GM12878 (cell line): ENCODE data around the gene PSMC3IP. TPM values are rescaled to one million over a fixed set of nuclear protein-coding genes. Genes with fewer than 3 reads are reported as not detected.
A peak's percentile ranks its signal among the peaks of the same experiment; 100 is the strongest.

Source experiments
- ATAC-seq: fragments of 200-7000 bp; cut with Tn5 transposase; 3 replicates; pipeline ENCODE4 v1.9.1; 2020; ENCODE audit warnings: mild to moderate bottlenecking, moderate library complexity
- BruUV-seq: library from RNA; stranded (reverse); fragments of 400-500 nt; replicated peaks from 2 replicates; lab custom pipeline; 2021; lab: Mats Ljungman, UMichigan
- CTCF ChIA-PET: fragments of 300-600 bp; sonication (Branson Sonifier 250); formaldehyde crosslinking; extraction: SDS; loops from one replicate; lab custom pipeline; 2021; ENCODE audit warnings: inconsistent platforms; lab: Yijun Ruan, JAX
- POLR2A ChIA-PET: fragments of 350-600 bp; formaldehyde crosslinking; extraction: SDS; loops from one replicate; lab custom pipeline; 2021; ENCODE audit warnings: inconsistent platforms; lab: Charles Lee
- RAD21 ChIA-PET: fragments of 300-600 bp; sonication (Branson Sonifier 250); formaldehyde crosslinking; loops from one replicate; lab custom pipeline; 2023; ENCODE audit warnings: antibody characterized with exemption; ENCODE audit not compliant: unreplicated experiment; lab: Charles Lee
- SMC1A ChIA-PET: fragments of 300-600 bp; sonication (Branson Sonifier 250); formaldehyde crosslinking; loops from one replicate; lab custom pipeline; 2023; ENCODE audit not compliant: unreplicated experiment, uncharacterized antibody; lab: Charles Lee
- DNase-seq: peaks from one replicate; pipeline ENCODE4 v3.0.0-alpha.2; 2011; ENCODE audit warnings: low read depth, low spot score
- FAIRE-seq: peaks from 3 replicates; lab custom pipeline; 2011; peaks lifted over from hg19 to GRCh38; lab: Jason Lieb, UNC
- H2AFZ ChIP-seq: 2 replicates; pipeline ENCODE4 v1.6.0; 2011; ENCODE audit warnings: low read depth, low read length, control low read depth; ENCODE audit not compliant: control insufficient read depth
- H3K27ac ChIP-seq: 2 replicates; pipeline ENCODE4 v1.5.1; 2011; ENCODE audit warnings: control low read depth; ENCODE audit not compliant: control insufficient read depth, insufficient read depth
- H3K27me3 ChIP-seq, 2 experiments: replicated peaks in 1 of 2; 2 replicates each; pipeline versions ENCODE4 v1.6.0 to v1.6.1; 2011; ENCODE audit warnings: low read length in 1 of 2; ENCODE audit not compliant: control insufficient read depth in 2 of 2, insufficient read depth in 2 of 2
- H3K36me3 ChIP-seq, 2 experiments: 2 replicates each; pipeline ENCODE4 v1.5.1; 2011; ENCODE audit warnings: low read length in 1 of 2; ENCODE audit not compliant: control insufficient read depth in 2 of 2, insufficient read depth in 2 of 2
- H3K4me1 ChIP-seq: 2 replicates; pipeline ENCODE4 v1.6.1; 2011; ENCODE audit warnings: mild to moderate bottlenecking, low read length, moderate library complexity, mixed read lengths; ENCODE audit not compliant: control insufficient read depth, insufficient read depth
- H3K4me2 ChIP-seq: 2 replicates; pipeline ENCODE4 v1.6.0; 2011; ENCODE audit warnings: control low read depth; ENCODE audit not compliant: control insufficient read depth, insufficient read depth
- H3K4me3 ChIP-seq: fragments of 200-600 bp; sonication (generic); 2 replicates; pipeline ENCODE4 v1.5.1; 2016
- H3K79me2 ChIP-seq: 2 replicates; pipeline ENCODE4 v1.6.0; 2011; ENCODE audit warnings: low read length; ENCODE audit not compliant: control insufficient read depth, insufficient read depth
- H3K9ac ChIP-seq: 2 replicates; pipeline ENCODE4 v1.8.0; 2011; ENCODE audit warnings: low read length, control low read depth, mixed read lengths; ENCODE audit not compliant: control insufficient read depth, insufficient read depth
- H3K9me3 ChIP-seq: replicated peaks from 3 replicates; pipeline ENCODE4 v1.5.1; 2011; ENCODE audit warnings: mild to moderate bottlenecking, low read length; ENCODE audit not compliant: control insufficient read depth, insufficient read depth
- H4K20me1 ChIP-seq: 2 replicates; pipeline ENCODE4 v1.6.0; 2011; ENCODE audit not compliant: control insufficient read depth, insufficient read depth
- ATF7 ChIP-seq: fragments of 450-650 bp; IDR thresholded peaks from 2 replicates; pipeline ENCODE4 v1.6.1; 2016; ENCODE audit warnings: low read depth, mild to moderate bottlenecking
- KDM1A ChIP-seq: fragments of 200-600 bp; sonication (generic); IDR thresholded peaks from 2 replicates; pipeline ENCODE4 v1.6.1; 2016; ENCODE audit warnings: borderline replicate concordance
- MYC ChIP-seq: IDR thresholded peaks from 2 replicates; pipeline ENCODE4 v1.6.1; 2011; ENCODE audit warnings: mild to moderate bottlenecking, low read length, moderate library complexity, inconsistent platforms; ENCODE audit not compliant: insufficient read depth, insufficient replicate concordance, insufficient read length, severe bottlenecking
- NRF1 ChIP-seq: conservative IDR thresholded peaks from 2 replicates; pipeline ENCODE4 v1.6.1; 2011; ENCODE audit warnings: mild to moderate bottlenecking, low read depth, low read length, improper control_type of control experiment
- PAX5 ChIP-seq: IDR thresholded peaks from 2 replicates; pipeline ENCODE4 v1.6.1; 2011; ENCODE audit warnings: low read depth, low read length, borderline replicate concordance
- WRNIP1 ChIP-seq: IDR thresholded peaks from 2 replicates; pipeline ENCODE4 v1.6.1; 2011; ENCODE audit warnings: low read depth, low read length, improper control_type of control experiment, borderline replicate concordance
- ZNF217 ChIP-seq: fragments of 450-650 bp; IDR thresholded peaks from 2 replicates; pipeline ENCODE4 v1.6.1; 2017; ENCODE audit warnings: antibody characterized with exemption, mild to moderate bottlenecking
- ZNF384 ChIP-seq: IDR thresholded peaks from 2 replicates; pipeline ENCODE4 v1.6.1; 2012; ENCODE audit warnings: low read depth, mild to moderate bottlenecking, low read length, improper control_type of control experiment, borderline replicate concordance
- ZNF687 ChIP-seq: fragments of 450-650 bp; IDR thresholded peaks from 2 replicates; pipeline ENCODE4 v1.6.1; 2017; ENCODE audit warnings: mild to moderate bottlenecking, moderate library complexity
- WGBS: methylation state at CpG from one replicate; pipeline ENCODE4 v1.1.6; 2016; ENCODE audit warnings: low lambda C conversion rate; ENCODE audit not compliant: insufficient replicate concordance, insufficient coverage; ENCODE audit errors: missing lambda C conversion rate; 5-methylcytosine and 5-hydroxymethylcytosine counted together
- in situ Hi-C: fragments of 300-500 bp; cut with MboI; formaldehyde crosslinking; loops from 9 replicates; pipeline ENCODE4 v1.14.3; 2018; ENCODE audit warnings: mixed read lengths
- intact Hi-C: fragments of 100-400 bp; cut with micrococcal nuclease; formaldehyde crosslinking; loops from one replicate; pipeline ENCODE4 v1.14.2; 2022; ENCODE audit not compliant: unreplicated experiment
- polyA plus RNA-seq, 11 experiments: library from polyadenylated mRNA; depleted of rRNA in 4 of 11; unstranded in 6 of 11; stranded (reverse) in 5 of 11; fragments of >200 nt; fragmentation: Nextera tagmentation in 4 of 11; fragmentation: Illumina TruSeq in 1 of 11; extraction: Ambion mirVana in 4 of 11; extraction: Trizol in 1 of 11; gene quantifications; 1 replicate in 1 of 11; 2 replicates in 10 of 11; pipeline versions ENCODE4 v1.2.1 to v1.2.3, GENCODE V29; 2011 to 2016; ENCODE audit warnings: inconsistent platforms in 2 of 11, missing spikeins in 2 of 11, low read depth in 1 of 11
- total RNA-seq, 4 experiments: library from RNA; depleted of rRNA in 3 of 4; stranded (reverse); fragments of >200 nt in 3 of 4; fragmentation: Illumina TruSeq in 1 of 4; extraction: Trizol in 1 of 4; gene quantifications; 2 replicates each; pipeline versions ENCODE4 v1.2.1 to v1.2.3, GENCODE V29; 2013 to 2021

PSMC3IP gene
- total and polyA plus RNA-seq, 10 of the 15 experiments (the other 5 are each of a cell fraction or from before 2014, with no cell fraction given): 6.8 to 34.5 (median 17.7) TPM

GRCh38 chr17:42585353-42585752 lies 7.8 kb upstream of the PSMC3IP start:
- no peak overlapping the region for H3K4me3 ChIP-seq
- TF ChIP-seq ATF7 (no peak), ZNF217 (no peak), MYC (no peak), NRF1 (no peak), ZNF384 (no peak), KDM1A (no peak), ZNF687 (no peak), PAX5 (no peak), WRNIP1 (no peak)
- TF ChIP-seq, all 136 proteins: peak for 0
- no peak overlapping the region for H3K4me2 ChIP-seq
- H2AFZ ChIP-seq: no peak overlapping the region
- H3K4me1 ChIP-seq: peaks cover 35% of the 10 kb centered on the region
- H4K20me1 ChIP-seq: no peaks in the 10 kb centered on the region
- in situ Hi-C loops: no loop called here
- CTCF ChIA-PET: interaction anchor here (1.4 to 3.4 kb wide), 3 partner anchors 23 to 94 kb away, joined by 6 to 34 read pairs (median 11); partner anchors contain the start of genes PLEKHH3, RETREG3 and TUBG1
- peaks cover 30 to 56% of the 10 kb centered on the region in 2 experiments for H3K36me3 ChIP-seq
- FAIRE-seq (no peak), DNase-seq (no peak), ATAC-seq (no peak)
- H3K79me2 ChIP-seq: peaks cover 3% of the 10 kb centered on the region
- BruUV-seq: no TSS peak
- H3K27ac ChIP-seq: peak overlapping the region; percentile 60; the same call in 1 of the 2 replicates
- no peak overlapping the region for H3K9ac ChIP-seq
- no peaks in the 10 kb centered on the region for H3K9me3 ChIP-seq
- RAD21 ChIA-PET: interaction anchor here (0.6 to 3.6 kb wide), 7 partner anchors 7 to 125 kb away, joined by 3 to 30 read pairs (median 6); partner anchors contain the start of genes PLEKHH3, PSMC3IP, RETREG3 and TUBG1
- H3K27me3 ChIP-seq: no peaks in the 10 kb centered on the region
- intact Hi-C loops: no loop called here
- 44% methylated on average over 1 of the region's 1 CpG for WGBS
- SMC1A ChIA-PET: interaction anchor here (1.7 to 7.1 kb wide), 3 partner anchors 21 to 95 kb away, joined by 3 to 69 read pairs (median 14); partner anchors contain the start of genes CCR10, PLEKHH3, RETREG3 and TUBG1
- POLR2A ChIA-PET: interaction anchor here (0.6 to 3.0 kb wide), 7 partner anchors 14 to 132 kb away, joined by 3 to 18 read pairs (median 8); partner anchors contain the start of genes NAGLU, PLEKHH3, RETREG3 and TUBG1
